GM12864 (cell line): ENCODE results near the gene MAJIN.

Experiments
- DNase-seq: peaks from one replicate; pipeline ENCODE4 v3.0.0-alpha.2; 2011; ENCODE audit warnings: low read depth
- H3K4me3 ChIP-seq: 2 replicates; pipeline ENCODE4 v1.5.1; 2011; ENCODE audit warnings: mild to moderate bottlenecking, low read depth, low read length, control low read depth
- TF ChIP-seq, protein P1 (sequence below): IDR thresholded peaks from 2 replicates; pipeline ENCODE4 v1.5.1; 2011; ENCODE audit warnings: low read depth, mild to moderate bottlenecking, moderate library complexity, low read length, control low read depth, inconsistent platforms; ENCODE audit errors: missing control alignments

Gene MAJIN

DNA sequence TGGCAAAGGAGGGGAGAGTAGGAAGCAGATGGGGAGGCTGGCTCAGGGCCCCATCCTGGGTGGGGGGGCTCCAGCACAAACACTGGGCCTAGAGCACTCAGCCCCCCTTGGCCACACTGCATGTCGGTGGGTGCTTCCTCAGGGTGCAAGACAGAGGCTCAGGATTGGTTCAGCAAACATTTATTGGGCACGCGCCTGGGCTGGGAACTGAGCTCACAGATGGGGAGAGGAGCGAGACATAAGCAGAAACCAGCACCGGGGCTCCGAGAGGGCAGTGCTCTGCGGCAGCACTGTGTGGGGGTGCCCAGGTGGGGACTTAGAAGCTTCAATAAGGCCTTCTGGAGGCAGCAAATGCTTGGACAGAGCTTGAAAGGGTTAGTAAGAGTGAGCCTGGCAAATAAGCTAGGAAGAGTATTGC lies 81.4 kb downstream of the MAJIN start:
- TF ChIP-seq, protein P1, sequence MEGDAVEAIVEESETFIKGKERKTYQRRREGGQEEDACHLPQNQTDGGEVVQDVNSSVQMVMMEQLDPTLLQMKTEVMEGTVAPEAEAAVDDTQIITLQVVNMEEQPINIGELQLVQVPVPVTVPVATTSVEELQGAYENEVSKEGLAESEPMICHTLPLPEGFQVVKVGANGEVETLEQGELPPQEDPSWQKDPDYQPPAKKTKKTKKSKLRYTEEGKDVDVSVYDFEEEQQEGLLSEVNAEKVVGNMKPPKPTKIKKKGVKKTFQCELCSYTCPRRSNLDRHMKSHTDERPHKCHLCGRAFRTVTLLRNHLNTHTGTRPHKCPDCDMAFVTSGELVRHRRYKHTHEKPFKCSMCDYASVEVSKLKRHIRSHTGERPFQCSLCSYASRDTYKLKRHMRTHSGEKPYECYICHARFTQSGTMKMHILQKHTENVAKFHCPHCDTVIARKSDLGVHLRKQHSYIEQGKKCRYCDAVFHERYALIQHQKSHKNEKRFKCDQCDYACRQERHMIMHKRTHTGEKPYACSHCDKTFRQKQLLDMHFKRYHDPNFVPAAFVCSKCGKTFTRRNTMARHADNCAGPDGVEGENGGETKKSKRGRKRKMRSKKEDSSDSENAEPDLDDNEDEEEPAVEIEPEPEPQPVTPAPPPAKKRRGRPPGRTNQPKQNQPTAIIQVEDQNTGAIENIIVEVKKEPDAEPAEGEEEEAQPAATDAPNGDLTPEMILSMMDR = no peak
- no peak overlapping the region for H3K4me3 ChIP-seq

DNA sequence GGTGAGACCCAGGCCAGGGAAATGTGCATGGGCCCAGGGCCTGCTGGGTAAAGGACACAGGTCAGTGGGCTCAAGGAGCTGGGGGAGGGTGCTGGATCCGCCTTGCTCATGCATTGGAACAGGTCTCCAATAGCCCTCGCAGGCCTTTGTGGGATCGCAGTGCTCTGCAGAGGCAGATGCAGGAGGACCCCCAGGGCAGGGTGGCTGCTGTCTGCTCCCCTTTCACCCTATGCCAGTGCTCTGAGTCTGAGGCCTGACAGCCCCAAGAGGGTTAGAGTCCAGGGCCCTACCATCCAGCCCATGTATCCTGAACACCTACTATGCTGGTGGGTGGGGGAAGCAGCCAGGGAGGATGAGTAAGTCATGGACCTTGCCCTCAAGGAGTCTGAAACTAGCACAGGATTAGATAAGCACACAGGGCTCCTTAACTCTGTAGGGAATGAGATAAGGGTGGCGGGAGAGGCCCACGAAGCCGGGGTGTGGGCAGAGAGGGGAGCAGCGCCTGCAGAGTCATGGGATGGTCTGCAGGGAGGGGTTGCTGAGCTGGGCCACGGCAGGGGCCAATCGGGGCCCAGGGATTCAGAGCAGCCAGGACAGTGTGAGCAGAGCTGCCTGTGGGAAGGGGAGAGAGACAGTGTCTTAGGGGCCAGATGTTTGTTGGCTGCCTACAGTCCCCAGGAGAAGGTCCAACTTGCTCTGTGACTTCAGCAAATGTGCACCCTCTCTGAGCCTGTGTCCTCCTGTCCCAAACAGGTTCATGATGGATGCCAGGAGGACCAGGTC lies 83.0 kb downstream of the MAJIN start:
- TF ChIP-seq, protein P1 = no peak
- H3K4me3 ChIP-seq = no peak overlapping the region
- DNase-seq = no peak

More for the DNA sequence above, 81.4 kb downstream of the MAJIN start:
- DNase-seq = no peak

DNA sequence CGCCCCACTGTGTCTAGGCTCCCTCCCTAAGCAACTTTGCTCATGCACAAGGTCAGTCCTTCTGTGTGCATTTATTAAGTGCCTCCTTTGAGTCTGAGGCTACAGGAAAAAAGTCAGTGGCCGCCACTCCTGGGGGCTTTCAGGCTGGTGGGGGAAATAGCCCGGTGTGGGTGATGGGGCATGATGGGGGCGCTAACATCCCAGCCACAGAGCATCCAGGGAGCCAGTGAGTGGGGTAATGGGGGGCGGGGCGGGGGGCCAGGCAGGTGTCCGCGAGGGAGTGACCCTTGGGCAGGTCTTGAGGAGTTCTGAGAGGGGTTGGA lies 83.5 kb downstream of the MAJIN start:
- no peak overlapping the region for H3K4me3 ChIP-seq
- TF ChIP-seq, protein P1 = no peak
- no peak for DNase-seq
